ENCODE results near the gene PRR5L. TPM values are rescaled to one million over a fixed set of nuclear protein-coding genes. Genes with fewer than 3 reads are reported as not detected.

The PRR5L gene
- polyA plus RNA-seq, 1 of the 3 experiments (the other 2 are of a cell fraction): 0.46 TPM

GRCh38 chr11:36258730-36259360 lies 37.2 kb upstream of the PRR5L start (continued):
- TF ChIP-seq REST (IDR thresholded peaks at IDR 0.05; ENCODE audit: low read depth, low read length) (no peak), FOSL2 (IDR thresholded peaks at IDR 0.05; ENCODE audit: borderline replicate concordance, low read depth) (no peak), IRF3 (IDR thresholded peaks at IDR 0.05; ENCODE audit: low read depth, low read length) (no peak)
- TF ChIP-seq, protein P1, sequence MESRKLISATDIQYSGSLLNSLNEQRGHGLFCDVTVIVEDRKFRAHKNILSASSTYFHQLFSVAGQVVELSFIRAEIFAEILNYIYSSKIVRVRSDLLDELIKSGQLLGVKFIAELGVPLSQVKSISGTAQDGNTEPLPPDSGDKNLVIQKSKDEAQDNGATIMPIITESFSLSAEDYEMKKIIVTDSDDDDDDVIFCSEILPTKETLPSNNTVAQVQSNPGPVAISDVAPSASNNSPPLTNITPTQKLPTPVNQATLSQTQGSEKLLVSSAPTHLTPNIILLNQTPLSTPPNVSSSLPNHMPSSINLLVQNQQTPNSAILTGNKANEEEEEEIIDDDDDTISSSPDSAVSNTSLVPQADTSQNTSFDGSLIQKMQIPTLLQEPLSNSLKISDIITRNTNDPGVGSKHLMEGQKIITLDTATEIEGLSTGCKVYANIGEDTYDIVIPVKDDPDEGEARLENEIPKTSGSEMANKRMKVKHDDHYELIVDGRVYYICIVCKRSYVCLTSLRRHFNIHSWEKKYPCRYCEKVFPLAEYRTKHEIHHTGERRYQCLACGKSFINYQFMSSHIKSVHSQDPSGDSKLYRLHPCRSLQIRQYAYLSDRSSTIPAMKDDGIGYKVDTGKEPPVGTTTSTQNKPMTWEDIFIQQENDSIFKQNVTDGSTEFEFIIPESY (IDR thresholded peaks at IDR 0.05; ENCODE audit: borderline replicate concordance, low read depth): no peak

DNA sequence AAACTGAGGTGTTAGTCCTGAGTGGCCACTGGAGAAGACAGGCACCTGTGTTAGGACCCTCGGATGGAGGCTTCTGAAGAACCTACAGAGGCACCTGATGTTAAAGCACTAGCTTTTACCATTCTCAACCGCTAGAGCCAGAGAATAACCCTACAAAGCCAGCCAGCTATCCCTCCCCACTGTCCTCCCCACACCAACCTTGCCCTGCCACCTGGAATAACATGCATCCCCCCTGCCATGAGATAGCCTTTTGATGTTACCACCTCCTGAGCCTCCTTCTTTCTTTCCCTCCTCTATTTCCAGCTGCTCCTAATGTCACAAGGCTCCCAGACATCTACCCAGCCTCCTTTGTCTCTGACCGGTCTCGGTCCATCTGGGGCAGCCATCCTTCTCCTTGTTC lies 35.0 kb upstream of the PRR5L start:
- WGBS (ENCODE audit: low lambda C conversion rate): 76% methylated on average over 4 of the region's 4 CpGs

More for the DNA sequence above, 35.0 kb upstream of the PRR5L start:
- ChIA-PET CTCF (interaction anchor here (0.9 to 1.8 kb wide), 10 partner anchors 8 to 645 kb away, joined by 3 to 17 read pairs (median 3); partner anchors contain the start of gene TRAF6), POLR2A (no interaction called here)
- no peaks in the 10 kb centered on the region for H3K27me3 ChIP-seq (ENCODE audit: insufficient read depth)
- no peaks in the 10 kb centered on the region for H4K20me1 ChIP-seq (ENCODE audit: insufficient read depth)
- H3K36me3 ChIP-seq (replicated peaks in 1 of 2; ENCODE audit: control insufficient read depth in 1 of 2, insufficient read depth in 2 of 2, low read length in 1 of 2): no peaks in the 10 kb centered on the region
- H2AFZ ChIP-seq (ENCODE audit: low read depth): no peak overlapping the region
- no peaks in the 10 kb centered on the region for H3K9me3 ChIP-seq
- no peak overlapping the region for H3K4me2 ChIP-seq
- H3K4me1 ChIP-seq (ENCODE audit: control insufficient read depth in 1 of 2, insufficient read depth in 2 of 2, low read depth in 1 of 2, low read length in 1 of 2): peaks cover 0 to 8% of the 10 kb centered on the region in 2 experiments; a peak in 1 of 4 replicates
- no peak for TF ChIP-seq RFX5 (IDR thresholded peaks at IDR 0.05; ENCODE audit: low read length)
- no peak for TF ChIP-seq POLR2AphosphoS5 (IDR thresholded peaks at IDR 0.05; ENCODE audit: low read depth, low read length)
- TF ChIP-seq GATA2 (CRISPR knock-in tag; IDR thresholded peaks at IDR 0.05): no peak
- TF ChIP-seq USF1 (IDR thresholded peaks at IDR 0.05; ENCODE audit: borderline replicate concordance, low read depth): no peak
- TF ChIP-seq FOXJ3 (CRISPR knock-in tag; IDR thresholded peaks at IDR 0.05): no peak
- TF ChIP-seq NFIC (IDR thresholded peaks at IDR 0.05; ENCODE audit: borderline replicate concordance): no peak
- no peak for TF ChIP-seq ELF1 (IDR thresholded peaks at IDR 0.05)
- no peak for TF ChIP-seq TEAD4 (IDR thresholded peaks at IDR 0.05; ENCODE audit: borderline replicate concordance, insufficient read depth)
- TF ChIP-seq CHD2 (IDR thresholded peaks at IDR 0.05; ENCODE audit: low read length, partially characterized antibody): no peak
- no peak for TF ChIP-seq MAX (IDR thresholded peaks at IDR 0.05; ENCODE audit: low read depth)
- TF ChIP-seq EP300 (IDR thresholded peaks at IDR 0.05; ENCODE audit: borderline replicate concordance in 1 of 2, low read depth in 1 of 2, low read length in 1 of 2): no peak
- no peak for TF ChIP-seq RAD21 (IDR thresholded peaks at IDR 0.05; ENCODE audit: low read length)
- no peak for TF ChIP-seq TCF12 (IDR thresholded peaks at IDR 0.05)
- TF ChIP-seq YY1 (IDR thresholded peaks at IDR 0.05; ENCODE audit: low read depth): no peak
- TF ChIP-seq FOSL2 (IDR thresholded peaks at IDR 0.05; ENCODE audit: borderline replicate concordance, low read depth): no peak
- no peak for TF ChIP-seq GABPA (IDR thresholded peaks at IDR 0.05; ENCODE audit: low read depth)
- no peak for TF ChIP-seq NRF1 (IDR thresholded peaks at IDR 0.05; ENCODE audit: low read depth, low read length)
- TF ChIP-seq IRF3 (IDR thresholded peaks at IDR 0.05; ENCODE audit: low read depth, low read length): no peak
- no peaks in the 10 kb centered on the region for H3F3A ChIP-seq (replicated peaks; ENCODE audit: insufficient read depth)
- DNase-seq: no peak
- H3K79me2 ChIP-seq (ENCODE audit: insufficient read depth): no peaks in the 10 kb centered on the region
- no peak overlapping the region for H3K27ac ChIP-seq (ENCODE audit: low read depth in 2 of 2, low read length in 1 of 2)
- no peaks in the 10 kb centered on the region for H3K9me2 ChIP-seq
- H3K4me3 ChIP-seq (ENCODE audit: low read depth in 2 of 2, low read length in 1 of 2): no peak overlapping the region
- H3K9ac ChIP-seq: no peak overlapping the region

Data from SK-N-SH (cell line).